Left forelimb (tissue), 1 donor: ENCODE data around the gene PRRX2.
"Not testable (repeated sequence)": the region's sequence is repeated elsewhere in the genome, so short reads cannot be mapped to it uniquely, and the experiment has no call there.

ENCODE experiments used
- DNase-seq: peaks from one replicate; pipeline ENCODE4 v3.0.0-alpha.2; 2018; ENCODE audit warnings: low spot score

PRRX2 gene

GRCh38 chr9:129760784-129761183, 95.3 kb downstream of the PRRX2 start:
- DNase-seq = not testable (repeated sequence)

DNA sequence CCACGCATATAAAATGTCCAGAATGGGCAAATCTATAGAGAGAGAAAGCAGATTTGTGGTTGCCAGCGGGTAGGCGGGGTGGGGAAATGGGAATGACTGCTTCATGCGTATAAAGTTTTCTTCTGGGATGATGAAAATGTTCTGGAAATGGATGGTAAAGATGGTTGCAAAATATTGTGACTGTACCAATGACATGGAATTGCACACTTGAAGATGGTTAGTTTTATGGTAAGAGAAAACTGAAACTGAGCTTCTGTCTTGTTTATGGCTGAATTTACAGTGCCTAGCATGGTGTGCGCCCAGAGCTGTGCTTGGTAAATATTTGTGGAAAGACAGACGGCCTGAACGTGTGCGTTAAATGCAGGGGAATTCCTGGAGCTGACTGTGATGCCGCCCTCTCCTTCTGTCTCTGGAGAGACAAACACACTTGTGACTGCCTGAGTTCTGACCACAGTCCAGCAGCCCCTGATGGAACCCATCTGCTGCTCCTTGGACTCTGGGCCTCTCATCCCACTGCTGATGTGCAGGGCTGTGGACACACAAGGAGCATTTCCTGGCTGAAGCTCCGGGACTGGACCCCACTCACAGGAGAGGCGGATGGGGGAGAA, 96.0 kb downstream of the PRRX2 start:
- no peak for DNase-seq

DNA sequence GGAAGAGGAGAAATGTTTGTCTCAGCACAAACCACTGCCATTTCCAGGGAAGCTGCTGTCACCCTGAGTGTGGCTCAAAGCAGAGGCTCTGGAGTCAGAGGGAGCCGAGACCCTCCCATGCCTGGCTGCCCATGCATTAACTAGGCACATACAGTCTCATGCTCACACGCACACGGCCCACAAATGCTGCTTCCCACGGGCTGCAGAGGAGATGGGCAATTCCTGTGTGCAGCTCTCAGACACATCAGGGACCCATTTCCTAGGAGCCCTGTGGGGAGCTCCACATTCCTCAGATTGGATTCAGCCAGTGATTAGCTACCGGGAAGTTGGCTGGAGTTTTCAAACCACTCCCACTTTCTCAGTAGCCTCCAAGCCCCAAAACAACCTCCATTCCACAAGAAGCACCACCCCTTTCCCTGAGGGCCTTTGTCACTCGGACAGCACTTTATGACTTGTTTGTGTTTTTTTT, 96.5 kb downstream of the PRRX2 start:
- DNase-seq = no peak

- not testable (repeated sequence) for DNase-seq
Measured at GRCh38 chr9:129762370-129762984, 97.0 kb downstream of the PRRX2 start.

DNA sequence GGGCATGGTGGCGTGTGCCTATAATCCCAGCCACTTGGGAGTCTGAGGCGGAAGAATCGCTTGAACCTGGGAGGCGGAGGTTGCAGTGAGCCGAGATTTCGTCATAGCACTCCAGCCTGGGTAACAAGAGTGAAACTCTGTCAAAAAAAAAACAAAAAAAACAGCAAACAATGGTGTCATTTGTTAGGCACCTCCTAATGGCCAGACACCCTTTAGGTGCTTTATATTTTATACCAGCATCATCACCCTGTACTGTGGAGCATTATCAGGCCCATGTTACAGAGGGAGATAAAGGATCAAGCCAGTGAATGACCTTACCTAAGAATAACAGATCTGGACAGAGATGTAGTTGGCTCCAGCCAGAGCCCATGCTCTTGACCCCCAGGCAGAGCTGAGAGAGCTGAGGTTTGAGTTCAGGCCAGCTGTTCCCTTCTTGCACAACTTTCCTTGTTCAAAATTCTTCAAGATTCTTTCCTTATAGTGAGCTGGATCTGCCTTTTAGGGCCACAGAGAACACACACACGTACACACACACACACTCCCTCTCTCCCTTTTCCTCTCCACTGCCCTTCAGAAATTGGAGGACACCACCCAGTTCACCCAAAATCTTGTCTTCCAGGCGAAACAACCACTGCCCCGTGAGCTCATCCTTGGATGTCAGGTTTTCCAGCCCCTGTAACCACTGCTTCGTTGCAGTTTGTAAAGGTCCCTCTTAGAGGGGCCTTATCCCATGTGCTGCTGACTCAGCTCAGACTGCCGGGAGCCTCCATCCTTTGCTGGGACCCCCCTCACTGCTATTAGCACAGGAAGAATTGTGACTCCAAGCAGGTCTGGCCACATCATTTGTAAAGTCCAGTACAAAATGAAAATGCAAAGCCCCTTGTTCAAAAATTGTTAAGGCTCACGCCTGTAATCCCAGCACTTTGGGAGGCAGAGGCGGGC, 97.8 kb downstream of the PRRX2 start:
- DNase-seq = no peak

DNA sequence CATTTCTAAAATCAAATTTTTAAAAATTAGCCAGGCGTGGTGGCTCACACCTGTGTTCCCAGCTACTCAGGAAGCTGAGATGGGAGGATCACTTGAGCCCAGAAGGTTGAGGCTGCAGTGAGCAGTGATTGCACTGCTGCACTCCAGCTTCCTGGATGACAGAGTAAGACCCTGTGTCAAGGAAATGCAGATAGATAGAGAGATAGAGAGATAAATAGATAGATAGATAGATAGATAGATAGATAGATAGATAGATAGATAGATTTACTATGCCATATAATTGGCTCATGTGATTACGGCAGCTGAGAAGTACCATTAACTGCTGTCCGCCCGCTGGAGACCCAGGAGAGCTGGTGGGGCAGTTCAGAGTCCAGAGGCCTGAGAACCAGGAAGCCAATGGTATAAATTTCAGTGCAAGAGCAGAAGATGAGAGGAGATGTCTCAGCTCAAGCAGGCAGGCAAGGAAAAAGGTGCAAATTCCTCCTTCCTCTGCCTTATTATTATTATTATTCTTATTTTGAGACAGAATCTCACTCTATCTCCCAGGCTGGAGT, 100.4 kb downstream of the PRRX2 start:
- DNase-seq = no peak

GRCh38 chr9:129768486-129768885, 103.0 kb downstream of the PRRX2 start:
- DNase-seq = no peak

DNA sequence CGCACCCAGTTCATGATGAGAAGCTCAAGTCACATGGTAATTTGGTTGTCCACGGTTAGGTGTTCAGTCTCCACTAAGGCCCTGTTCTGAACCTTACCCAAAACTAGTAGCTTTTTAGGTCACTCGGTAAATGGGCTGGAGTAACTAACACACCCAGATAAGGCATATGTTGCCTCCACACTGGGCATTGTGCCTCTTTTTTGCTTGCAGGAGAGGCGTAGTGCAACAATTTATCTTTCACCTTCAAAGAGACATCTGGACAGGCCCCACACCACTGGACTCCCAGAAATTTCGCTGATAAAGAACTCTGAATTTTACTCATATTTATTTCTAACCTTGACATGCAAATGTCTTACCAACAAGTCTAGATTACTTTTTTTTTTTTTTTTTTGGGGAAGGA, 104.2 kb downstream of the PRRX2 start:
- no peak for DNase-seq

DNA sequence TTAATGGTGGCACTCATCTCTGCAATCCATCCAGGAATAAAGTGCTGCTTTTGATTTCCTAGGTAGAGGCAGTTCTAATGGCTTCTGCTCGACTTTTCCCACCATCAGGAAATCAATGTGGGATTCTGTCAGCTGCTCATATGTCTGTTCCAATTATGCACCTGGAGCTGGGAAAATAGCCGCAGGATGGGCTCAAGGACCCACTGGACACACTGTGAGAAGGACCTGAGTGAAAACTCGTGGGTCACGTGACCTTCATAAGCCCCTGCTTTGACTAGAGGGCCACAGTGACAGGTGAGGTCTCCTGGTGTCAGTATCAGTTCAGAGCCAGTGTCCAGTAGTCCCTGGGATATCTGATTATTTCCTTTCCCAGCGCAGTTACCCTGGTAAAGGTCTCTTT, 105.3 kb downstream of the PRRX2 start:
- DNase-seq = no peak
